HG03139 (cell line): ENCODE measurements around the gene SHB.
A peak's percentile ranks its signal among the peaks of the same experiment; 100 is the strongest.

Experiments used
- ATAC-seq: cut with Tn5 transposase; IDR thresholded peaks from one replicate; pipeline ENCODE4 v1.9.1; 2021; ENCODE audit not compliant: unreplicated experiment

SHB gene

GRCh38 chr9:37956423-37956820, 112.6 kb downstream of the SHB start:
- no peak for ATAC-seq

- ATAC-seq = no peak
Measured at GRCh38 chr9:37955781-37956422, 113.1 kb downstream of the SHB start.

GRCh38 chr9:37954581-37954981, 114.4 kb downstream of the SHB start:
- ATAC-seq = peak; percentile 23

GRCh38 chr9:37953775-37954437, 115.1 kb downstream of the SHB start:
- ATAC-seq = peak; percentile 58

- ATAC-seq = no peak
Measured at GRCh38 chr9:37953206-37953774, 115.7 kb downstream of the SHB start.

GRCh38 chr9:37952731-37953130, 116.3 kb downstream of the SHB start:
- no peak for ATAC-seq

GRCh38 chr9:37951671-37952449, 117.2 kb downstream of the SHB start:
- no peak for ATAC-seq

- ATAC-seq = no peak
Measured at GRCh38 chr9:37950561-37950960, 118.5 kb downstream of the SHB start.

GRCh38 chr9:37949576-37949975, 119.5 kb downstream of the SHB start:
- ATAC-seq = no peak

GRCh38 chr9:37948417-37948980, 120.5 kb downstream of the SHB start:
- ATAC-seq = no peak

GRCh38 chr9:37947977-37948376, 121.0 kb downstream of the SHB start:
- ATAC-seq = no peak

- no peak for ATAC-seq
Measured at GRCh38 chr9:37947471-37947870, 121.6 kb downstream of the SHB start.

- no peak for ATAC-seq
Measured at GRCh38 chr9:37946971-37947370, 122.1 kb downstream of the SHB start.

GRCh38 chr9:37946041-37946440, 123.0 kb downstream of the SHB start:
- ATAC-seq = no peak

- no peak for ATAC-seq
Measured at GRCh38 chr9:37944671-37945481, 124.2 kb downstream of the SHB start.

GRCh38 chr9:37944266-37944650, 124.8 kb downstream of the SHB start:
- ATAC-seq = no peak

- ATAC-seq = no peak
Measured at GRCh38 chr9:37943345-37944265, 125.4 kb downstream of the SHB start.

- no peak for ATAC-seq
Measured at GRCh38 chr9:37942621-37943344, 126.2 kb downstream of the SHB start.

GRCh38 chr9:37941253-37941652, 127.8 kb downstream of the SHB start:
- ATAC-seq = no peak
